HG03558 (cell line): Measurements from ENCODE around the gene NCAN.
"Not testable (repeated sequence)": the region's sequence is repeated elsewhere in the genome, so short reads cannot be mapped to it uniquely, and the experiment has no call there.

Experiments used
- ATAC-seq: cut with Tn5 transposase; IDR thresholded peaks from one replicate; pipeline ENCODE4 v1.9.1; 2021; ENCODE audit warnings: moderate number of reproducible peaks; ENCODE audit not compliant: unreplicated experiment; ENCODE audit errors: extremely low read depth

The NCAN gene

GRCh38 chr19:19211499-19212420 lies at the start of gene NCAN:
TSS of gene NCAN (plus strand) at chr19:19211958. CDS start at chr19:19216954, 4,996 bp downstream.
- ATAC-seq, result no peak

- no peak for ATAC-seq
Observed at GRCh38 chr19:19162495-19162894, 49.3 kb upstream of the NCAN start.

GRCh38 chr19:19165396-19165795 lies 46.4 kb upstream of the NCAN start:
- ATAC-seq, result no peak

- ATAC-seq, result no peak
Observed at GRCh38 chr19:19167612-19168011, 44.1 kb upstream of the NCAN start.

- ATAC-seq, result no peak
Observed at GRCh38 chr19:19169236-19170052, 42.3 kb upstream of the NCAN start.

- no peak for ATAC-seq
Observed at GRCh38 chr19:19170053-19170872, 41.5 kb upstream of the NCAN start, which contains the start of gene MEF2B. TSS of gene MEF2B (minus strand) at chr19:19170263. CDS start at chr19:19150735, 19,528 bp downstream.

- ATAC-seq, result no peak
Observed at GRCh38 chr19:19170873-19171672, 40.7 kb upstream of the NCAN start.

- ATAC-seq, result no peak
Observed at GRCh38 chr19:19171821-19172532, 39.8 kb upstream of the NCAN start.

- not testable (repeated sequence) for ATAC-seq
Observed at GRCh38 chr19:19173243-19173642, 38.5 kb upstream of the NCAN start.

- ATAC-seq, result no peak
Observed at GRCh38 chr19:19176950-19177349, 34.8 kb upstream of the NCAN start.

GRCh38 chr19:19179548-19180441 lies 32.0 kb upstream of the NCAN start:
- no peak for ATAC-seq

GRCh38 chr19:19181488-19181998 lies 30.2 kb upstream of the NCAN start:
- ATAC-seq, result no peak

GRCh38 chr19:19185853-19186740 lies 25.7 kb upstream of the NCAN start:
- ATAC-seq, result no peak

GRCh38 chr19:19186742-19187141 lies 25.0 kb upstream of the NCAN start:
- no peak for ATAC-seq

- no peak for ATAC-seq
Observed at GRCh38 chr19:19191768-19192077, 20.0 kb upstream of the NCAN start.

- ATAC-seq, result peak; percentile 59
Observed at GRCh38 chr19:19192078-19192882, 19.5 kb upstream of the NCAN start, which contains the start of the genes BORCS8 and RFXANK. TSS of gene BORCS8 (minus strand) at chr19:19192152. CDS start at chr19:19192117, 35 bp downstream. TSS of gene RFXANK (plus strand) at chr19:19192258. CDS start at chr19:19193947, 1,689 bp downstream.
